ENCODE data around the gene LYPD5. TPM values are rescaled to one million over a fixed set of nuclear protein-coding genes. Genes with fewer than 3 reads are reported as not detected.

Gene LYPD5
- polyA plus RNA-seq, 2 of the 4 experiments (the other 2 are of a cell fraction) = 0.09 to 0.12 TPM

GRCh38 chr19:43774103-43774939 lies 27.9 kb downstream of the LYPD5 start:
- 95% methylated on average over 51 of the region's 63 CpGs for WGBS (ENCODE audit: missing lambda C conversion rate)
- POLR2A ChIA-PET = no interaction called here
- no peak overlapping the region for H3K4me2 ChIP-seq
- no peaks in the 10 kb centered on the region for H3K9me3 ChIP-seq
- CTCF ChIA-PET = interaction anchor here (0.6 to 24.0 kb wide), 6 partner anchors 11 to 121 kb away, joined by 3 to 565 read pairs (median 5); partner anchors contain the start of gene SMG9
- no peak for ATAC-seq
- no peak for DNase-seq (ENCODE audit: low read depth in 1 of 2, low spot score in 1 of 2)
- no peak for FAIRE-seq
- no peak overlapping the region for H3K27ac ChIP-seq
- peaks cover 25% of the 10 kb centered on the region for H3K4me1 ChIP-seq
- H3K4me3 ChIP-seq = no peak overlapping the region
- TF ChIP-seq TP53 (CRISPR knock-in tag; IDR thresholded peaks at IDR 0.05) = no peak
- TF ChIP-seq, protein P1, sequence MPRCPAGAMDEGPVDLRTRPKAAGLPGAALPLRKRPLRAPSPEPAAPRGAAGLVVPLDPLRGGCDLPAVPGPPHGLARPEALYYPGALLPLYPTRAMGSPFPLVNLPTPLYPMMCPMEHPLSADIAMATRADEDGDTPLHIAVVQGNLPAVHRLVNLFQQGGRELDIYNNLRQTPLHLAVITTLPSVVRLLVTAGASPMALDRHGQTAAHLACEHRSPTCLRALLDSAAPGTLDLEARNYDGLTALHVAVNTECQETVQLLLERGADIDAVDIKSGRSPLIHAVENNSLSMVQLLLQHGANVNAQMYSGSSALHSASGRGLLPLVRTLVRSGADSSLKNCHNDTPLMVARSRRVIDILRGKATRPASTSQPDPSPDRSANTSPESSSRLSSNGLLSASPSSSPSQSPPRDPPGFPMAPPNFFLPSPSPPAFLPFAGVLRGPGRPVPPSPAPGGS (IDR thresholded peaks at IDR 0.05) = no peak
- TF ChIP-seq MAX (IDR thresholded peaks at IDR 0.05) = no peak
- no peak for TF ChIP-seq E2F6 (IDR thresholded peaks at IDR 0.05; ENCODE audit: borderline replicate concordance, low read depth)
- no peak for TF ChIP-seq FOSL2 (IDR thresholded peaks at IDR 0.05)
- no peak for TF ChIP-seq FOSL2 (CRISPR knock-in tag; IDR thresholded peaks at IDR 0.05)
- TF ChIP-seq GATA3 (IDR thresholded peaks at IDR 0.05; ENCODE audit: borderline replicate concordance) = no peak
- TF ChIP-seq RNF2 (IDR thresholded peaks at IDR 0.05; ENCODE audit: borderline replicate concordance, low read depth) = no peak
- no peak for TF ChIP-seq RARB (CRISPR knock-in tag; IDR thresholded peaks at IDR 0.05)
- no peak for TF ChIP-seq JUN (IDR thresholded peaks at IDR 0.05)
- no peak for TF ChIP-seq NPAS2 (CRISPR knock-in tag; IDR thresholded peaks at IDR 0.05; ENCODE audit: borderline replicate concordance)
- no peak for TF ChIP-seq RCOR1 (IDR thresholded peaks at IDR 0.05; ENCODE audit: low read depth, low read length)
- TF ChIP-seq NFE2L2 (conservative IDR thresholded peaks at IDR 0.05; ENCODE audit: low read length) = no peak

- TF ChIP-seq MYC (IDR thresholded peaks at IDR 0.05; ENCODE audit: borderline replicate concordance, low read length) (no peak), POLR2A (IDR thresholded peaks at IDR 0.05; ENCODE audit: low read length) (no peak), NFE2L2 (conservative IDR thresholded peaks at IDR 0.05; ENCODE audit: low read length) (no peak), ESRRA (IDR thresholded peaks at IDR 0.05; ENCODE audit: borderline replicate concordance, low read length) (no peak)
- 94% methylated on average over 5 of the region's 5 CpGs for WGBS (ENCODE audit: missing lambda C conversion rate)
- no peak for ATAC-seq
Observed at GRCh38 chr19:43773725-43774102, 28.5 kb downstream of the LYPD5 start.

DNA sequence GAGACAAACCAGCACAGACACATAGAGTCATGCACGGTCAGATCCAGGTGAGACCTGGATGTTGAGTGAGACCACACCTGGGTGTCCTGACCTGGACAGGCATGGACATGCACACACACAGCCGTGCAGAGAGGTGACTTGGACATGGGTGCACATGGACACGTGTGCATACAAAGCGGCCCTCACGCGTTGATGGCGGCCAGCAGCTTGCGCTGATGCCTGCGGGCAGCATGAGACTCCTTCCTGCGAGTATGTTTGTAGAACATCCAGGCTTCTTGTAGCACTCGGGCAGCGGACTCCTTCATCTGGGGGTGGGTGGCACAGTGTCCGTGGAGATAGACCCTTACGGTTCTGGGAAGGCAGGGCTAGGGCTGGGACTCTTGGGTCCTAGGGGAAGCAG lies 33.0 kb downstream of the LYPD5 start:
- Histone ChIP-seq H3K27ac (no peak overlapping the region), H3K9me3 (no peaks in the 10 kb centered on the region), H3K4me3 (no peak overlapping the region), H3K4me1 (peaks cover 26% of the 10 kb centered on the region), H3K4me2 (no peak overlapping the region)
- 90% methylated on average over 14 of the region's 14 CpGs for WGBS (ENCODE audit: missing lambda C conversion rate)
- ATAC-seq (no peak), DNase-seq (ENCODE audit: low read depth in 1 of 2, low spot score in 1 of 2) (no peak), FAIRE-seq (no peak)
- TF ChIP-seq KDM1A (IDR thresholded peaks at IDR 0.05; ENCODE audit: low read depth) = no peak
- no peak for TF ChIP-seq KDM5A (IDR thresholded peaks at IDR 0.05)
- TF ChIP-seq HOXA7 (CRISPR knock-in tag; IDR thresholded peaks at IDR 0.05) = no peak
- no peak for TF ChIP-seq EHMT2 (IDR thresholded peaks at IDR 0.05; ENCODE audit: low read depth)
- ChIA-PET POLR2A (interaction anchor here (1.4 kb wide), 1 partner anchor 15 kb away, joined by 5 read pairs; the partner anchor contains the start of gene SMG9), CTCF (interaction anchor here (0.9 to 22.3 kb wide), 6 partner anchors 8 to 142 kb away, joined by 3 to 565 read pairs (median 51); partner anchors contain the start of genes KCNN4 and SMG9)

More at GRCh38 chr19:43773725-43774102, 28.5 kb downstream of the LYPD5 start:
- Histone ChIP-seq H3K9me3 (no peaks in the 10 kb centered on the region), H3K4me3 (no peak overlapping the region), H3K4me1 (peaks cover 19% of the 10 kb centered on the region), H3K27ac (no peak overlapping the region), H3K4me2 (no peak overlapping the region)
- DNase-seq (ENCODE audit: low read depth in 1 of 2, low spot score in 1 of 2) (no peak), FAIRE-seq (no peak)
- CTCF ChIA-PET = interaction anchor here (1.6 to 24.0 kb wide), 2 partner anchors 12 to 27 kb away, joined by 3 to 565 read pairs; partner anchors contain the start of gene SMG9
- POLR2A ChIA-PET = no interaction called here
